Glomerular visceral epithelial cell (primary cell): Measurements from ENCODE around the gene ZBTB20.

Source experiments
- DNase-seq: peaks from one replicate; pipeline ENCODE4 v3.0.0-alpha.2; 2016; ENCODE audit errors: extremely low spot score

ZBTB20 gene

DNA sequence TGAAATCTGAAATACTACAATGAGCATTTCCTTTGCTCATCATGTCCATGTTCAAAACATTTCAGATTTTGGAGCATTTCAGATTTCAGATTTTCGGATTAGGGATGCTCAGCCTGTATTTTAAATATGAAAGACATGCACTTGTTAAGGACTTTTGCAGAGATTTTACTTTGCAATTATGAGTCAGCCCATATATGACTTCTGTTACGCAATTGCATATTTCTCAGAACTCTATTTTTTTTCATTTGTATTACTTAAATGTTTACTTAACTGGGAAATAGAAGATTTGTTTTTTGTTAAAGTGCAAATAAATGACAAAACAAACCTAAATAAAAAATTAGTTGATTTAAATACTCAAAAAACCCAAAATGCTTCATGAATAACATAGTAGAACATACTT lies 376.2 kb downstream of the ZBTB20 start:
- no peak for DNase-seq

DNA sequence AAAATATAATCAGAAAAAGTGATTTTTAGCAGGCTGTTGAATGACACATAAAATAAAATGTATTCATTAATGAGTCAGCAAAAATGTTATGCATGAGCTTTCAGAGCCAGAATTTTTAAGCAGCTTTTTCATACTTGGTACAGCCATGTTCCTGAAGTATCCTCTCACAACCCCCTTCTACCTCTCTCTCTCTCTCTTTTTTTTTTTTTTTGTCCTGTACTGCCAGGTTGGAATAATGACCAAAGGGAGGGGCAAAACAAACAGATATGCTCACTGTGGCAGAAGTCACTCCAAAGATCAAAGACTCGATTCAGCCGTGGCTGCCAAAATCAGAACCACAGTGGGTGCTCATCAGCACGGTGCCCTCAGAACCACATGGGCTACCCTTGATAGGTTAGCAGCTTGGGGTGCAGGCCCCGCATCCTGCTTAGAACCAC lies 383.0 kb downstream of the ZBTB20 start:
- DNase-seq, result peak; percentile 9

DNA sequence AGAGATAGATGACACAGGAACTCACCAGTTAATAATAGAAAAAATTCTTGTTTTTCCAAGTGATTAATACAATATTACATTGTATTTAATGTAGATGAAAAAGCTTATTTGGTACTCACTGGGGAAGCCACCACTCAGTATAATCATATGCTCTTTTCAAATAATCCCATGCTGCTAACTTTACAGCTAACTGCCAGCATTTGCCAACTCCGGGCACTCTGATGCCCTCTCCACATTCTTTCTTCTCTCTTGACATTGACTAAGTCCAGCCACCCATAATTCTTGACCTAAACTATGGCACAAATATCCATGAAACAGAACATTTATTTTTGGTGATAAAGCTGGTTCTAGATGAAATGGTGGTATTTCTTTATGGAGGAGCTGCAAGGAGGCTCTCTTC lies 384.9 kb downstream of the ZBTB20 start:
- DNase-seq, result no peak

DNA sequence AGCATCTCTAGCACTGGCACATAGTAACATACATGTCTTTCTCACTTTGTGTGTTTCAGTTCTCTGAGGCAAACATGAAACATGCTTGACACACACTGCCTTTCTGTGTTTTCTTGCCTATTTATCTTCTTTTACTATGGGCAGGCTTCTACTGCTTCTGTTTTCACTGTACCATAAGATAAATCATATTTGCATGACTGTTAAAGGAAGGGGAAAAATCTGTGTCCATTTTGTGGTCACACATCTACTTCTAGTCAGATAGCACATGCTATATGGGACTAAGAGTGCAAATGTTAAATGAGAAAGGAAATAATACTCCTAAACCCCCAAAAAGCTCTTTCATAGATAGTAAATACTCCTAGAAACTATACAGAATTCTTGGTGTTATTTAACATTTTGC lies 386.4 kb downstream of the ZBTB20 start:
- DNase-seq, result no peak

DNA sequence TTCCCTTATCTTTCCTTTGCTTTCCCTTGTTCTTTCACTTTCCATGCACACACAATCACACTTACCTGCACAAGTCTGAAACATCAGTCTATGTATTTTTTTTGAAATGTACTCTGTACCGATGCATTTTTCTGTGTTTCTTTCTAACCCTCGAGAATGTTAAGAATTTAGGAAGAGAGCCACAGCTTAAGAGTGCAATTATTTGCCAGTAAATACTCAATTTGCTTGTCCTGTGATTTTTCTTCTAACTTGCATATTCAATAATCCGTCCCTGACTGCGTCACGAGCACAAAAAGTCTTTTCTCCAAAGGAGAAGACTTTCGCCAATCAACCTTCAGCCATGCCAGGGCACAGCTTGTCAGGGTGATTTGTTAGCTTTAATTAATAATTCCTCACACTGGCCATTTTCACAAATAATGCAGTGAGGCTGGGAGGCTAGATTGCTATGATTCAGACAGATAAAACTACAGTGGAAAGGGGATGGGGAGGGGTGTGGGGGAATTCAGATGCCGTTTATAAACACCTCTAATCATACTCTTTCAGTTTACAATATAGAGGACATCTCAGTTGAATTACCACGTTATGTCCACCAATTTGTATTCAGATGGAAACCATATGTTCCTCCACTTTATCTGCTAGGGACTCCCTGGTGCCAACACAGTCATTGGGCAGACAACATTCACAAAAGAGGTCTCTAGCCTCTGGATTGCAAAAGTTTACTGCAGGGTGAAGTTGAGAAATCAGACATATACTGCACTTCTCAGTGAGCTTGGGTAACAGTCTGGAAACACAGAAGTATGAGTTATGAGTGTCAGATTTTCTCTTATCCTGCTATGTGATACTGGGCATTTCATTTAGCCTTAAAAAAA lies 388.0 kb downstream of the ZBTB20 start:
- peak; percentile 13 for DNase-seq

DNA sequence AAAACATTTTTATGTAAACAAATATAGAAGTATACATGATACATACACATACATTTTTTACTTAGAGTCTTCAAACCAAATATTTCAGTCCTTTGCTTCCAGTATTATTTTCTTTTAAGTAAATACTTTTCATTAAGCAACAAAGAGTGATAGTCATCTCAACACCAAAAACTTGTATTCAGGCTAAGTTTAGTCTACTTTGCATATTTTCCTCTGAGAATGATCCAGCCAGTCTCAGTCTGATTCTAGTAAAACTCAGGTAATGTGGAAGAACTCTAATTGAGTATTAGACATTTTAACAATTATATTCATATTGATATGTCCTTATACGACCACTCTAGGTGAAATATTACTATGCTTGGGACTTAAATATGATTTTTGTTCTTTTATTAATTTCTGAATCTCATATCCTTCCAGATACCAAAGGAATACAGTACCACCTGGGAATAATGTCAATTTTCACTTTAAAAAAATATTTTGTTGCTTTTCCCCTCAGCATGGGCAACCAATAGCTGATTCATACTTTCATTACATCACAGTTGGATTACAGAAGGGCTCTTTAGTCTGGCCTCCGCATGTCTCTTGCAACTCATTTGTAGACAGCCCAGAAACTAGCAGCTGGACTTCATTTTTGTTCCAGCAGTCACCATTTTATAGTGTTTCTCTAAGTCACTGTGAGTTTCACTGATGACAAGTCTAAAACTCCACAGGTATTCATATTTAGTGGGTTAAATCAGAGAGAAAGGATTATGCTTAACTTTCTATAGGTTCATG lies 390.4 kb downstream of the ZBTB20 start:
- no peak for DNase-seq

DNA sequence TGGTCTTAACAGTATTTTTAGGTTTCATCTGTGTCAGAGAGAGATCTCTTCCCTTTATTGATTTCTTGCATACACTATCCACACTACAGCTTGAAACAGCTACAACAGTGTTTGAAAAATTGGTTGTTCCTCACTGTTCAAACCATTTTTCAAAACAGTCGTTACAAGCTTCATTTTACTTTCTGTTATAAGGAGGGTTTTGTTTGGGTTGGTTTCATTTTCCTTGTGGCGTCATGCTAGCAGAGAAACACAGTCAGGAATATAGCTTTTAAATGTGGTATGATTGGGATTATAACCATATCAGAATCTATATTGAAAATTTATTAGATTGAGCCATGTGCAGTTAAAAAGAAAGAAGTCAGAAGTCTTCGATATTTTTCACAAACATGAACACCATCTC lies 400.6 kb downstream of the ZBTB20 start:
- no peak for DNase-seq

DNA sequence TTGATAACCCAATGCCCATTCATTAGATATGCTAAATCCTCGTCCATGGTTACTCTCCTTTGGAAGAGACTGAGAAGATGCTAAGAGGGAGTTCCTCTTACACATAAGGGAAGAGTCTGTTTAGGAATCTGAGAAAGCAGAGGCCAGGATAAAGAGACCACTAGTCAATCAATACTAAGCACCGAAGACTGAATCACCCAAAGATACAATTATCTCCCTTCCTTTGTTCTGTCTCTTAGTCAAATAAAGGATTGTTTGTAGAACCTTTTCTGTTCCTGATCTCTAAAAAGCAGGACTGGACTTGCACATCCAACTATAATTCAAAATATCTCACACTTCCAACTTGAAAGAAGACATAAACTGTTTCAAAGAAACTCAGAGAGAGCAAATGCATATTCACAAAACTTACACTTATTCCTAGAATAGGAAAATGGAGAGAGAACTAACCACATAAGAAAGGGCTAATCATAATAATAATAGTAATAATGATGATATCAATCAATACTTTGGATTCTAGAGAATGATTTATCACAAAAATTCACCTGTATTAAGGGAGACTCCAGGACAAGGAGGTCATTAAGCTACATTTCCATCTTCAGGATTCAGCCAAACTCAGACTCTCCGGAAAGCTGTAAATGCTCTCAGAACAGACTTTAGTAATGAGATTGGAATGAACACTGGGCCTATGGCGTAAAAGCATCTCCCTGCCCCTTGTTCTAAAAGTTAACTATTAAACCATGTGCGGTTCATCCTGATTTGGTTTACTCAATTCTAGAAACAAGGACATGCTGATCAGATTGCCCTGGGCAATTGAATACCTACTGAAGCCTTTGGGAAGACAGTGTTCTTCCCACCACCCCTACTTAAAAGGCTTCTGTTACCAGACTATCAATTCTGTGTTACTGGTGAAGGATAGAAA lies 401.5 kb downstream of the ZBTB20 start:
- DNase-seq, result peak; percentile 85

DNA sequence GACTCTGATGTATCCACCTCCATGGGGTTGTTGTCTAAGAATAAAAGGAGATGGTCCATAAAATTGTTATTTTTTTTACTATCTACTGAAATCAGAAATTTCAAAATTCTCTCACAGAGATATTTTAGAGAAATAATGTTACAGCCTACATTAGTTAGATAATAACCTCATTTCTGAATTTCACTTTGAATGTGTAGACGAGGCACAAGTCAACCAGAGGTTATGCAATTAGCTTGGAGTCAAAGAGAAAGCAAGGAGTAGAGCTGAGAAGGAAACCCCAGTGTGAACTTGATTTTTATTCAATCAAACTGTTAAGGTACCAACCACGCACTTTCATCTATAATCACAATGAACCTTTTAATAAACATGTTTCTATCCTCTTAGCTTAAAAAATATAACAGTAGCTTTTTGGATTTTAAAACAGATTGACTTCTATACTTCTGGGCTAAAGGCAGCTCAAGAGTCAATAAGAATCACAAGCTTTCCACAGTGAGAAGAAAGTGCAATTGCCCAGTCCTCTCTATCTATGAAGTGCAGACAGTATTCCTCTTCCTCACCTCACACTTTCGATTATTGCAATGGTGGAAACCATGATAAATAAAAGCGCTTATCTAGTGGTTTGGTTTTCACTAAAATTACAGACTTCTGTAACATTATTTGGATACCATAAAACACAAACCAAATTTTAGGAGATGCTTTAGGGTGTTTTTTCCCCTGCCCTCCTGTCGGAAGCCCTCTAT lies 403.2 kb downstream of the ZBTB20 start:
- no peak for DNase-seq

DNA sequence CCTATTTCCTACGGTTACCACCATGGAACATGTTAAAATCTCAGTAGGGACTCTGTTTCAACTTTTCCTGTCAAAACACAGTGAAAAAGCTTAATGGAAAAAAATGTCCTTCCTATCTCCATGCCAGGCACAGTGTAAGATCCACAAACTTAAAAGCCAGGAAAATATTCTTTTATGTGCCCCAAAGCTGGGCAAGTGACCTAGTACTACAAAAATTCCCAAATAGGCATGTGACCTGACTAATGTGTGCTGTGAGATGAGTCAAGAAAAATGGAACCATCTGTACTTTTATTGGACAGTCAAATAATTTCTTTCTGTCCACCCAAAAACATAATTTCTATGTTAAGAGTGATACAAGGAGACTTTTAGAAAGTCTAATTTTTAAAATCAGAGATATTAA lies 406.0 kb downstream of the ZBTB20 start:
- peak; percentile 4 for DNase-seq

DNA sequence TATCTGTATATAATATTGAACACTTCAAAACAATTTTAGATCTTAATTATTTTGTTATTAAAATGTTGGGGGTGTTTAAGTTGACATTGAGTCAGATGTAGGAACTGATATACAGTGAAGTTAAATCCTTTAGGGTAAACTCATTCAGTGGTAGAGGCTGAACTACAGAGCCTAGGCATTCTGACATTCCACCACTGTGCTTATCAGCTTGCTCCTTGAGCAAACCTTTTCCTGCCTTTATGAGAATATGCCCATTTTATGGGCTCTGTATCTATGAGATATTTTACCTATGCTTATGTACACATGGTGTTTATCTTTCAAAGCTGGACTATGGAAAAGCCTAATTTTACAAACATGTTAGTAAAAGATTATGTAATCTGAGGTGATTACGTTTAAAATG lies 407.5 kb downstream of the ZBTB20 start:
- DNase-seq, result no peak

DNA sequence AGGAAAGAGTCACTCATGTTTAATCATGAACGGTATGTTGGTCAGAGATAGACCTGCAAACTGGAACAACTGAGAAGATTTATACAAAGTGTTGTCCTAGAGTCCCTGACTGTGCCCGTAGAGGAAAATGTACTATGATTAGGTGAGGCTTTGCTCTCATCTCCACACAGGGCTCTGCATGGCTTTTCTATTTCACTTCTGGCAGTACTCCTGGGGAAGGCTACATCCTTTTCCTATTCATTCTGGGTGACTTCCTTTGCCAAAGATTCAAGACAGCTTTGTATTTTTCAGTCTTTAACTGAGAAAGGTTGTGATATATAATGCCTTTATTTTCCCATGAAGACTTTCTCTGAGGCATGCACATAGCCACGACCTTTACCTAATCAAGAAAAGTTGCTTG lies 414.7 kb downstream of the ZBTB20 start:
- no peak for DNase-seq

DNA sequence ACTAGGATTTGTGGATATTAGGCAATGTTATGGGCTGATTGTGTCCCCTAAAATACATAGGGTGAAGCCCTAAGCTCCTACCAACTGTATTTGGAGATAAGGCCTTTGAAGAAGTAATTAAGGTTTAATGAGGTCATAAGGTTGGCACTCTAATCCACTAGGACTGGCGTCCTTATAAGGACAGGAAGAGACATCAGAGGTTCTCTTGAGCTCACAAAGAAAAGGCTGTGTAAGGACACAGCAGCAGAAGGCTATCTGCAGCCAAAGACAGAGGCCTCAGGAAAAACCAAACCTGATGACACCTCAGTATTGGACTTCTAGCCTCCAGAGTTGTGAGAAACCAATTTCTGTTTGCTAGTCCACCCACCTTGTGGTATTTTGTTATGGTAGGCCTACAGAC lies 416.7 kb downstream of the ZBTB20 start:
- DNase-seq, result no peak

DNA sequence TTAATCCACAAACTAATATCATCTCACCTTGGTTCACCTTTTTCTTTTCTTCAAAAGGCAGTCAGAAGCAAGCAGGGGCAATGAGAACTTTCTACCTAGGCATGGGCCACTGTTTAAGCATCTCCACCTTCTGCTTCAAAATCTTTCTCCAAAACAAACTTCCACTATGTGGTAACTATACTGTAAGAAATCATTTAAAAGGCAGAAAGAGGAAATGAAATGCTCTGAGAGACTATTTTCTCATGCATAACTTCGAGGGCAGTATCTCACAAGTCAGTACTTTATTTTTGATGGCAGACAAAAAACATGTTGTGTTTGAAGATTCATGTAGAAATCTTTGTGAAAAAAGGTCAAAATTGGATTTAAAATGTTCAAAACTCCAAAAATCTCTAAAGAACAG lies 419.7 kb downstream of the ZBTB20 start:
- no peak for DNase-seq

DNA sequence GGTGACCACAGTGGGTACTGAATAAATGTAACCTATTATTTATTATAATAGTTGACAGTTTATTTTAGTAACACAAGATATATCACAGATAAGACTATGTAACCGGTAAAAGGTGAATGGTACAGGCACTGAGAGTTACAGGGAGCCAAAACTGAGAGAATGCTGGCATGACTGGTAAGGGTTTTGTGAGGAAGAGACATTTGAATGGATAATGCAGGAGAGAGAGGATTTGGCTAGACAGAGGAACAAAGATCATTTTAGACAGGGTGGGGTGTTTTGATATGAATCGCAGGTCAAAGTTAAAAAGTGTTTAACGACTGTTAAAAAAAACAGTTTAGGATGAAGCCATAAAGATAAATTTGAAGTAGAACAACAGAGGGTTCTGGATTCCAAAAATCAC lies 421.1 kb downstream of the ZBTB20 start:
- no peak for DNase-seq

DNA sequence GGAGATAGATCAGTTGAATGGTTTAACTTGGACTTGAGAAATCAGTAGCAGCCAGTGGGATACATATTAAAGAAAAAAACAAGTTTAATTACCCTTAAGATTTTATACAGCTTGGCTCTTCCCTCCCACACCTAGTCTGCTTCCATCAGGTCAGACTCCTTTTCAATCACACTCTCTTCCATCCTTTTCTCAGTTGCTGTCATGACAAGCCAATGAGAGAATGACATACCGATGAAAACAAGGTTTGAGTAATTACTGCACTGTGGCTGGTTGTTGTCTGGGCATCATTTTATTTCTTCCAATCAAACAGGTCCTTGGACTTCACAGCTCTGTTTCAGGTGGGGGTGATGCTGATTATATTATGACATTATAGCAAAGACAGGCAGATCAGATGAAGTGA lies 424.6 kb downstream of the ZBTB20 start:
- no peak for DNase-seq

DNA sequence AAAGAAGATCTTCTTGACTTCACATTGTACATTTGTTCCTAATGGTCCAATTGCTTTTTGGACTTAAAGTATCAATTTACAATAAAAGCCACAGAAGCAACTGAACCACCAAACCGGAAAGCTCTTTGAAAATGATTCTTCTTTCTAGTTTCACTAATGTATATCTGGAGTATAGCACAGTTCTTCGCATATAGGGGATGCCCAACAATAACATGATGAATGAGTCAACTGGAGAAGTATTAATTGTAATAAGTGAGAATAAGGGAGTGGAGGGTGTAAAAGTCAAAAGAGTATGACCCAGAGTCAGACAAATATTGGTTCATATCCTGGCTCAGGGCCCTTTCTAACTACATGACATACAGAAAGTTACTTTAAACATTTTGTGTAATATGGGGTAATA lies 425.2 kb downstream of the ZBTB20 start:
- no peak for DNase-seq

DNA sequence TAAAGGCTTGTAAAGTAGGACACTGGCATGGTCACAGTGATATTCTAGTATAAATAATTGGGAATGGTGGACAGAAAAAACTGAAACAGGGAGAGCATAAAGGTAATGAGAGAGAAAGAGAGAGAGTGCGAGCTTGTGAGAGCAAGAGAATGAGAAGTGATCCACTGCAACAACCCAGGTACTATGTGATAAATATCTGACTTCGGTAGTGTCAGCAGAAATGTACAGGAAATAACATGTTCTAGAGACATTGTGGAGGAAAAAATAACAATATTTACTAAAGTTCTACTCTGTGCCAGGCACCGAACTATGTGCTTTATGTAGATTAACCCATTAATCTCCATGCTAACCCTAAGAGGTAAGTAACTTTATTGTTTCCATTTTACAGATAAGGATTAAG lies 425.9 kb downstream of the ZBTB20 start:
- no peak for DNase-seq

DNA sequence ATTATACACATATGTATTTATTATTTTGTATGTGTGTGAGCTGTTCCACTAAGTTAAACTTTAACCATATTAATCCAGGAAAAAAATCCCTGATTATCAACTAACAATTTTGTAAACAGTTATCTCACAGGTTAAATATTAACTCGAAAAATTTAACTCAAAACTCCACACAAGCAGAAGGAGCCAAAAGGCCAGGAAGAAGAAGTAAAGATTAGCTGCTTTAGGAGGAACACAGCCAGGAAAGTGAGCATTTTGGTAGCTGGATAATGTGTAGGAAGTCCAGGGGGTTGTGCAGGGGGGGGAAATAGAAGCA lies 428.2 kb downstream of the ZBTB20 start:
- no peak for DNase-seq

DNA sequence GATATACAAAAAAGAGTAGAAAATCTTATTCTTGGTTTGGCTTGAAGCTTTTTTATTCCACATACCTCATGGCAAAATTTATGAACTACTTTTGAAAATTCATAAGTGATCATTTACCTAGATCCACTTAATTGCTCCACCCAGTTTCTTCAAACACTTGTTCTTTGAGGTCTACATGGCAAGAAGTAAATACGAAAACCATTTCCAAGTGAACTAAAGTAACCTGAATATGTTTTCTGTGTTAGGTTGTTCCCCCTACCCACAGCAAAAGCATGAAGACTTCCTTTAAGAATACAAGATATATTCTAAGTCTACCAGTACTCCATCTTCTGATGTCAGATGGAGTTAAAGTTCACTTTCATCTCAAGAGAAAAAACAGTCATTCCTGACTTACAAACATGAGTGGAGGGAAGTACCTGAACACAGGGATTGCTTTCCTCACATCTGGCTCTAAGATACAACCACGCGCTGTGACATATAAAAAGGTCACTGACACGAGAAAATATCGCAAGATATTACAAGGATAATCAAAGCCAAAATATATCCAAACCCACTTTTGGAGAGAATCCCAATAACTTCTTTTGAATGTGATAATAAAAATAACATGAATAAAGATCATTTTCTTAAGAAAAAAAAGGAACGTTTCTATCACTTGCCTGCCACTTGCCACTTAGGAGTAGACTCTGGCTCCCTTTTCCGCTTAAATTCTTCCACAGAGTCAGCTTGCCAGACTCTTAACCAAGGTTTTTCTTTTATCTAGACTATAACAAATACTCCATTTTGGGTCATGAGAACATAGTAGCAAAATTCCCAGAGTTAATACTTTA lies 428.8 kb downstream of the ZBTB20 start:
- no peak for DNase-seq

DNA sequence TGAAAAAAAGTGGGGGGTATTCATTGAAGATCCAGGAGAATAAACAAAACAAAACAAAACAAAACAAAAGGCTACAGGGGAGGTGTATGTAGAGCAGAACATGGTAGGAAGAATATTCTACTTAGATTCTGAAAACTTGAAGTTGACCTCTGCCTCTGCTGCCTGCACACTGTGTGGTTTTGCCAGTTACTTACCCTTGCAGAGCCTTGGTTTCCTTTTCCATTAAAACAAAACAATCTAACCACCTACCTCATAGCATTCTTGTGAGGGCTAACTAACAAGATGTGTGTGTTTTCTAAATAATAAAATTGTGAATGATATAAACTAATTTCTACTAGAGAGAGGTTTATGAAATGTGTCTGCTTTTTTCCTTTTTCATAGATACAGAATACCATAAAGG lies 430.2 kb downstream of the ZBTB20 start:
- DNase-seq, result no peak
